Ishikawa (cell line): ENCODE measurements around the gene S100A7A.

Source experiments
- CREB1 ChIP-seq: IDR thresholded peaks from 2 replicates; pipeline ENCODE4 v1.6.1; 2012; ENCODE audit warnings: low read depth
- RAD21 ChIP-seq: IDR thresholded peaks from 2 replicates; pipeline ENCODE4 v1.6.1; 2012; ENCODE audit warnings: low read depth
- REST ChIP-seq: IDR thresholded peaks from 2 replicates; pipeline ENCODE4 v1.6.1; 2012; ENCODE audit warnings: low read depth, mild to moderate bottlenecking

GRCh38 chr1:153428073-153428638 is 11.8 kb downstream of the S100A7A start:
- TF ChIP-seq RAD21, result no peak
- no peak for TF ChIP-seq CREB1
- TF ChIP-seq REST, result no peak
